Endothelial cell of umbilical vein (primary cell): ENCODE data around the gene ZNF813.

Experiments used
- EZH2 ChIP-seq: IDR thresholded peaks from 2 replicates; pipeline ENCODE4 v1.6.1; 2012; ENCODE audit warnings: borderline replicate concordance, low read depth, mild to moderate bottlenecking, moderate library complexity, low read length, inconsistent platforms; ENCODE audit not compliant: severe bottlenecking
- MYC ChIP-seq: IDR thresholded peaks from one replicate; pipeline ENCODE4 v1.6.1; 2011; ENCODE audit warnings: mild to moderate bottlenecking, low read depth, low read length
- POLR2A ChIP-seq: IDR thresholded peaks from 2 replicates; pipeline ENCODE4 v1.6.1; 2012; ENCODE audit warnings: low read depth, mild to moderate bottlenecking, control low read depth, low read length
- POLR2AphosphoS5 ChIP-seq: IDR thresholded peaks from 2 replicates; pipeline ENCODE4 v1.6.1; 2012; ENCODE audit warnings: low read depth, mild to moderate bottlenecking, control low read depth, low read length, moderate library complexity; ENCODE audit not compliant: insufficient read depth
- TF ChIP-seq, protein P1 (sequence below), 2 donors: IDR thresholded peaks; 1 replicate in 1 of 2; 2 replicates in 1 of 2; pipeline ENCODE4 v1.5.1; 2011; ENCODE audit warnings: low read length in 2 of 2, mild to moderate bottlenecking in 2 of 2, moderate library complexity in 2 of 2, control low read depth in 1 of 2, inconsistent platforms in 1 of 2, low read depth in 1 of 2; ENCODE audit not compliant: insufficient read depth in 1 of 2; ENCODE audit errors: extremely low read depth in 1 of 2
- TF ChIP-seq, protein P2 (sequence below): IDR thresholded peaks from 2 replicates; pipeline ENCODE4 v1.6.1; 2011; ENCODE audit not compliant: insufficient read depth, insufficient read length

DNA sequence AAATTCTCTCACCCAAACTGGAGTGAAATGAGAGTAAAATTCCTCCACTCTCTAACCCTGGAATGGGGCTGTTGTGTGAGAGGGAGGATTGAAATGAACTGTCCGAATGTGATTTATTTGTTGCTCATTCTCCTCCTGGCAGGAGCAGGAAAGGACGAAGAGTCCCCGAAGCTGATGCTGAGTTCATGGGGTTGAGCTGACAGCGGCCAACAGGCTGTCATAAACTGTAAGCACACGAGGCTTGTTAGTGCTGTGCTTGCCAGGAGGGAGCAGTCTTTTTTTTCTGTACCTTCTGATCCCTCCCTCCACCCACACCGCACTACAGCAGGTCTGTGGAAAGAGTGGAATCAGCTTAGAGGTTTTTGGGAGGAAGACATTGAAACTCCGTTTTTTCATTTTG, 37.4 kb downstream of the ZNF813 start:
- TF ChIP-seq, protein P1, sequence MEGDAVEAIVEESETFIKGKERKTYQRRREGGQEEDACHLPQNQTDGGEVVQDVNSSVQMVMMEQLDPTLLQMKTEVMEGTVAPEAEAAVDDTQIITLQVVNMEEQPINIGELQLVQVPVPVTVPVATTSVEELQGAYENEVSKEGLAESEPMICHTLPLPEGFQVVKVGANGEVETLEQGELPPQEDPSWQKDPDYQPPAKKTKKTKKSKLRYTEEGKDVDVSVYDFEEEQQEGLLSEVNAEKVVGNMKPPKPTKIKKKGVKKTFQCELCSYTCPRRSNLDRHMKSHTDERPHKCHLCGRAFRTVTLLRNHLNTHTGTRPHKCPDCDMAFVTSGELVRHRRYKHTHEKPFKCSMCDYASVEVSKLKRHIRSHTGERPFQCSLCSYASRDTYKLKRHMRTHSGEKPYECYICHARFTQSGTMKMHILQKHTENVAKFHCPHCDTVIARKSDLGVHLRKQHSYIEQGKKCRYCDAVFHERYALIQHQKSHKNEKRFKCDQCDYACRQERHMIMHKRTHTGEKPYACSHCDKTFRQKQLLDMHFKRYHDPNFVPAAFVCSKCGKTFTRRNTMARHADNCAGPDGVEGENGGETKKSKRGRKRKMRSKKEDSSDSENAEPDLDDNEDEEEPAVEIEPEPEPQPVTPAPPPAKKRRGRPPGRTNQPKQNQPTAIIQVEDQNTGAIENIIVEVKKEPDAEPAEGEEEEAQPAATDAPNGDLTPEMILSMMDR (IDR thresholded peaks at IDR 0.05; ENCODE audit: extremely low read depth in 1 of 2, insufficient read depth in 1 of 2, low read depth in 1 of 2, low read length in 2 of 2) = no peak
- TF ChIP-seq, protein P2, sequence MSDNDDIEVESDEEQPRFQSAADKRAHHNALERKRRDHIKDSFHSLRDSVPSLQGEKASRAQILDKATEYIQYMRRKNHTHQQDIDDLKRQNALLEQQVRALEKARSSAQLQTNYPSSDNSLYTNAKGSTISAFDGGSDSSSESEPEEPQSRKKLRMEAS = no peak
- no peak for TF ChIP-seq MYC
- TF ChIP-seq EZH2 = no peak
- no peak for TF ChIP-seq POLR2A
- no peak for TF ChIP-seq POLR2AphosphoS5
